ENCODE results near the gene PPFIA2. TPM values are rescaled to one million over a fixed set of nuclear protein-coding genes. Genes with fewer than 3 reads are reported as not detected.
A peak's percentile ranks its signal among the peaks of the same experiment; 100 is the strongest.

Gene PPFIA2
- total RNA-seq, 6 experiments from 2014 or later, result 0.12 to 1.2 (median 0.56) TPM; not detected in 2

DNA sequence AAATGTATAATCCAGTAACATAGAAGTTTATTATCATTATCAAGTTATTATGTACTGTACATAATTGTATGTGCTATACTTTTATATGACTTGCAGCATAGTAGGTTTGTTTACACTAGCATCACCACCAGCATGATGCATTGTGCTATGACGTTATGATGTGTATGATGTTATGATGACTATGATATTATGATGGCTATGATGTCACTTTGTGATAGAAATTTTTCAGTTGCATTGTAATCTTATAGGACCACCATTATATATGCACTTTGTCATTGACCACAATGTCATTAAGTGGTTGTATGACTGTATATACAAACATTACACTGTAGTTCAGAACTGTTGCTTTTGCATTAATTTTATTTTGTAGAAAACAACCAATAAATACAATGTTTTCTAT is 173.4 kb downstream of the PPFIA2 start:
- no peak for ATAC-seq

DNA sequence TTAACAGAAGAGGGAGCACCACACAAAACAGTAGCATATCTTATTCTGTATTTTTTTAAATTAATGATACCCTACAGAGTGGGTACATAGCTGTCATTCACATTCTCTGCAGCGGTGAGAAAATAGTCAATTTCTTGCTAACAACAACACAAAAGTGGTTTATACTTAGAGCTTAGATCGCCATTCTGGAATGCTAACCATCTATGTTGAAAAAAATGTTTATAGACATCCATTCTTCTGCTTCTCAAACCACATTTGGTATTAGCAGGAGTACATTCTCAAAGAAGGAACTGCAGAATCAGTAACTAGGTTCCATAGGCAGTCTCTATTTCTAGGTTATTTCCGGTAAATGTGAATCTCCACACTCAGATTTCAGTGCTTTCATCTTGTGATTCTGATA is 185.9 kb downstream of the PPFIA2 start:
- intact Hi-C loops (cut with DNase I), result no loop called here
- H3K36me3 ChIP-seq, result no peaks in the 10 kb centered on the region
- no peaks in the 10 kb centered on the region for H3K27me3 ChIP-seq
- H3K27ac ChIP-seq, result no peak overlapping the region
- no peak for TF ChIP-seq POLR2A (IDR thresholded peaks at IDR 0.05)
- TF ChIP-seq, protein P1, sequence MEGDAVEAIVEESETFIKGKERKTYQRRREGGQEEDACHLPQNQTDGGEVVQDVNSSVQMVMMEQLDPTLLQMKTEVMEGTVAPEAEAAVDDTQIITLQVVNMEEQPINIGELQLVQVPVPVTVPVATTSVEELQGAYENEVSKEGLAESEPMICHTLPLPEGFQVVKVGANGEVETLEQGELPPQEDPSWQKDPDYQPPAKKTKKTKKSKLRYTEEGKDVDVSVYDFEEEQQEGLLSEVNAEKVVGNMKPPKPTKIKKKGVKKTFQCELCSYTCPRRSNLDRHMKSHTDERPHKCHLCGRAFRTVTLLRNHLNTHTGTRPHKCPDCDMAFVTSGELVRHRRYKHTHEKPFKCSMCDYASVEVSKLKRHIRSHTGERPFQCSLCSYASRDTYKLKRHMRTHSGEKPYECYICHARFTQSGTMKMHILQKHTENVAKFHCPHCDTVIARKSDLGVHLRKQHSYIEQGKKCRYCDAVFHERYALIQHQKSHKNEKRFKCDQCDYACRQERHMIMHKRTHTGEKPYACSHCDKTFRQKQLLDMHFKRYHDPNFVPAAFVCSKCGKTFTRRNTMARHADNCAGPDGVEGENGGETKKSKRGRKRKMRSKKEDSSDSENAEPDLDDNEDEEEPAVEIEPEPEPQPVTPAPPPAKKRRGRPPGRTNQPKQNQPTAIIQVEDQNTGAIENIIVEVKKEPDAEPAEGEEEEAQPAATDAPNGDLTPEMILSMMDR (IDR thresholded peaks at IDR 0.05), result no peak
- H3K4me3 ChIP-seq, result no peak overlapping the region
- no peaks in the 10 kb centered on the region for H3K9me3 ChIP-seq
- 49% methylated on average over 3 of the region's 3 CpGs for WGBS (ENCODE audit: insufficient coverage, low coverage, low lambda C conversion rate, missing lambda C conversion rate)
- no peaks in the 10 kb centered on the region for H3K4me1 ChIP-seq
- DNase-seq, result no peak
- ATAC-seq, result no peak

More for the DNA sequence above, 173.4 kb downstream of the PPFIA2 start:
- Histone ChIP-seq H3K36me3 (no peaks in the 10 kb centered on the region), H3K27ac (no peak overlapping the region), H3K4me3 (no peak overlapping the region), H3K9me3 (no peaks in the 10 kb centered on the region), H3K4me1 (no peaks in the 10 kb centered on the region), H3K27me3 (no peaks in the 10 kb centered on the region)
- intact Hi-C loops (cut with DNase I), result no loop called here
- no peak for TF ChIP-seq POLR2A (IDR thresholded peaks at IDR 0.05)
- TF ChIP-seq, protein P1 (IDR thresholded peaks at IDR 0.05), result no peak
- no peak for DNase-seq
- 21% methylated on average over 1 of the region's 1 CpG for WGBS (ENCODE audit: insufficient coverage, low coverage, low lambda C conversion rate, missing lambda C conversion rate)

DNA sequence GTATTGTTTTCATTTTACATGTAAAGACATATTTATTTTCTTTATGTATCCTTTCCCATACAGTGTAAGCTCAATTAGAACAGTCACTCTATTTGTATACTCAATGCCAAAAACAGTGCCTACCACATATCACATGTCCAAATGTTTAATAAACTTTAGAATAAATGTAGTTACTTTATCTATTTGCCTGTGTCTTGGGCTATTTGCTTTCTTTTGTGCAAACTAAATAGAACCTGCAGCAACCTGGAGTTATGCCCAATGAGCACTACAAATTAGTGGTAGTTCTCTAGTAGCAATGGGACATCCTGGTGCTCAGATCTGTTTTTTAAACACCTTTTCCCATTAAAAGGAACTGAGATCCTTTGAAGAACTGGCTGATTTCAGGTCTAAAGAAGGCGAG is 186.7 kb downstream of the PPFIA2 start:
- DNase-seq (no peak), ATAC-seq (peak in 1 of 4 donors; percentile 47)
- no peaks in the 10 kb centered on the region for H3K36me3 ChIP-seq
- no peaks in the 10 kb centered on the region for H3K27me3 ChIP-seq
- no peak overlapping the region for H3K27ac ChIP-seq
- no peak overlapping the region for H3K4me3 ChIP-seq
- intact Hi-C loops (cut with DNase I), result no loop called here
- H3K9me3 ChIP-seq, result no peaks in the 10 kb centered on the region
- H3K4me1 ChIP-seq, result no peaks in the 10 kb centered on the region
- WGBS (ENCODE audit: insufficient coverage, low coverage, low lambda C conversion rate, missing lambda C conversion rate), result 13% methylated on average over 1 of the region's 1 CpG
- TF ChIP-seq POLR2A (IDR thresholded peaks at IDR 0.05), result no peak
- TF ChIP-seq, protein P1 (IDR thresholded peaks at IDR 0.05), result no peak

DNA sequence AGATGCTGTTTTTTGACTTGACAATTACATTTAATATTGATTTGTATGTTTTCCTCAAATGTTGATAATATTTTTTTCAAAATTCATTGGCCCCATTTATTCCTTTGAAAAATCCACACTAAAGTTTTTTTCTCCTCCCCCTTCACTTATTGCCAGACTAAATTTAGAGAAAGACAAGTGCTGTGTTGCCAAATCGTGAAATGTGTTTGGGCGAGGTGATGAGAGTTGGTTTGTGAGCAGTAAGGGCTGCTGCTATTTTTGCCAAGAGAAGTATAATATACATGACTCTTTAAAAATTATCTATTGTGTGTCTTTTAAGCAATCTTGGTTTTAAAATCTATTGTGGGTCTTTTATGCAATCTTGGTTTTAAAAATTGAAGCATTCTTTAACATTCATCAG is 188.9 kb downstream of the PPFIA2 start:
- H3K36me3 ChIP-seq, result no peaks in the 10 kb centered on the region
- ATAC-seq (no peak), DNase-seq (no peak)
- no peaks in the 10 kb centered on the region for H3K4me1 ChIP-seq
- no peaks in the 10 kb centered on the region for H3K27me3 ChIP-seq
- TF ChIP-seq, protein P1 (IDR thresholded peaks at IDR 0.05), result no peak
- TF ChIP-seq POLR2A (IDR thresholded peaks at IDR 0.05), result no peak
- WGBS (ENCODE audit: insufficient coverage, low coverage, low lambda C conversion rate, missing lambda C conversion rate), result 57% methylated on average over 2 of the region's 2 CpGs
- no peak overlapping the region for H3K4me3 ChIP-seq
- H3K27ac ChIP-seq, result no peak overlapping the region
- intact Hi-C loops (cut with DNase I), result no loop called here
- no peaks in the 10 kb centered on the region for H3K9me3 ChIP-seq

DNA sequence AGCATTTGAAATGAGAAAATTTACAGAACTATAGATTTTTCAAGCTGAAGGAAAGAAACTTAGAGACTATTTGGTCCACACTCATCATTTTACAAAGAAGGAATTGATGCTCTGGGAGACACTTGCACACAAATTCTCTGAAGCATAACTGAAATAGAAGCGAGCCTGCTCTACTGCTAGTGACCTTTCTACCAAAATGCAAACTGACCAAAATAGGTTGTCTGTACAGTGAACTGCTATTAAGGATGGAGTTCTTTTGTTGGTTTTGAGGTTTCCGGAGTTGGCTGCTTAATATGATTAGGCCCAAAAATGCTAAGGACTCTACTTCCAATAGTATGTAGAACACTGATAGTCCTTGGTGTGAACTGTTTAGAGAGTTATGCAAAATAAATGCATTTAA is 194.9 kb downstream of the PPFIA2 start:
- no peak for ATAC-seq
- no peaks in the 10 kb centered on the region for H3K9me3 ChIP-seq
- no peak for DNase-seq
- no peaks in the 10 kb centered on the region for H3K27me3 ChIP-seq
- intact Hi-C loops (cut with DNase I), result no loop called here
- TF ChIP-seq, protein P1 (IDR thresholded peaks at IDR 0.05), result no peak
- TF ChIP-seq POLR2A (IDR thresholded peaks at IDR 0.05), result no peak
- no peak overlapping the region for H3K4me3 ChIP-seq
- H3K36me3 ChIP-seq, result no peaks in the 10 kb centered on the region
- no peak overlapping the region for H3K27ac ChIP-seq
- H3K4me1 ChIP-seq, result no peaks in the 10 kb centered on the region
- 49% methylated on average over 2 of the region's 2 CpGs for WGBS (ENCODE audit: insufficient coverage, low coverage, low lambda C conversion rate, missing lambda C conversion rate)
